ENCODE measurements around the gene PPP1CC. TPM values are rescaled to one million over a fixed set of nuclear protein-coding genes. Genes with fewer than 3 reads are reported as not detected.

The PPP1CC gene
- polyA plus RNA-seq, 1 donor from 2014 or later = 188 TPM

- no peak overlapping the region for H3K27ac ChIP-seq (ENCODE audit: low read length)
- H3K4me3 ChIP-seq (ENCODE audit: low read length) = no peak overlapping the region
- TF ChIP-seq CTCF (IDR thresholded peaks at IDR 0.05; ENCODE audit: poor library complexity, severe bottlenecking) (no peak), TAF1 (IDR thresholded peaks at IDR 0.05; ENCODE audit: low read depth) (no peak), EZH2 (IDR thresholded peaks at IDR 0.05; ENCODE audit: borderline replicate concordance, insufficient read depth, low read length, poor library complexity, severe bottlenecking) (no peak), POLR2AphosphoS5 (IDR thresholded peaks at IDR 0.05) (no peak), RAD21 (conservative IDR thresholded peaks at IDR 0.05) (no peak), REST (IDR thresholded peaks at IDR 0.05; ENCODE audit: borderline replicate concordance) (no peak), MXI1 (conservative IDR thresholded peaks at IDR 0.05; ENCODE audit: poor library complexity, severe bottlenecking) (no peak), EP300 (conservative IDR thresholded peaks at IDR 0.05; ENCODE audit: poor library complexity, severe bottlenecking) (no peak), SMC3 (conservative IDR thresholded peaks at IDR 0.05; ENCODE audit: poor library complexity) (no peak)
- no peaks in the 10 kb centered on the region for H3K79me2 ChIP-seq (replicated peaks; ENCODE audit: insufficient read depth, low read length)
- H2AFZ ChIP-seq (ENCODE audit: low read depth, low read length) = no peak overlapping the region
- no peaks in the 10 kb centered on the region for H4K20me1 ChIP-seq (ENCODE audit: insufficient read depth)
- H3K9me2 ChIP-seq (ENCODE audit: insufficient read depth, low read length) = no peaks in the 10 kb centered on the region
- no peak overlapping the region for H3K9ac ChIP-seq (ENCODE audit: low read length)
- no peaks in the 10 kb centered on the region for H3K36me3 ChIP-seq (ENCODE audit: insufficient read depth, low read length)
- H3K9me3 ChIP-seq (ENCODE audit: low read length) = no peaks in the 10 kb centered on the region
- H3F3A ChIP-seq (ENCODE audit: insufficient read depth, low read length, poor library complexity, severe bottlenecking) = no peaks in the 10 kb centered on the region
- H3K4me2 ChIP-seq (ENCODE audit: low read length) = no peak overlapping the region
- H3K27me3 ChIP-seq (ENCODE audit: insufficient read depth, low read depth, low read length) = peaks cover 15% of the 10 kb centered on the region
Measured at GRCh38 chr12:110683888-110684287, 58.8 kb downstream of the PPP1CC start.

GRCh38 chr12:110680032-110680431, 62.7 kb downstream of the PPP1CC start:
- Histone ChIP-seq H3K36me3 (ENCODE audit: insufficient read depth, low read length) (no peaks in the 10 kb centered on the region), H3K27me3 (ENCODE audit: insufficient read depth, low read depth, low read length) (no peaks in the 10 kb centered on the region), H3K9me3 (ENCODE audit: low read length) (no peaks in the 10 kb centered on the region), H3K4me3 (ENCODE audit: low read length) (no peak overlapping the region), H3K9me2 (ENCODE audit: insufficient read depth, low read length) (no peaks in the 10 kb centered on the region), H3K4me2 (ENCODE audit: low read length) (no peak overlapping the region), H4K20me1 (ENCODE audit: insufficient read depth) (no peaks in the 10 kb centered on the region), H3K9ac (ENCODE audit: low read length) (no peak overlapping the region), H2AFZ (ENCODE audit: low read depth, low read length) (no peak overlapping the region), H3F3A (ENCODE audit: insufficient read depth, low read length, poor library complexity, severe bottlenecking) (no peaks in the 10 kb centered on the region), H3K27ac (ENCODE audit: low read length) (no peak overlapping the region), H3K79me2 (replicated peaks; ENCODE audit: insufficient read depth, low read length) (no peaks in the 10 kb centered on the region)
- no peak for TF ChIP-seq CTCF (IDR thresholded peaks at IDR 0.05; ENCODE audit: poor library complexity, severe bottlenecking)
- TF ChIP-seq REST (IDR thresholded peaks at IDR 0.05; ENCODE audit: borderline replicate concordance) = no peak
- no peak for TF ChIP-seq RAD21 (conservative IDR thresholded peaks at IDR 0.05)
- no peak for TF ChIP-seq MXI1 (conservative IDR thresholded peaks at IDR 0.05; ENCODE audit: poor library complexity, severe bottlenecking)
- no peak for TF ChIP-seq SMC3 (conservative IDR thresholded peaks at IDR 0.05; ENCODE audit: poor library complexity)
- no peak for TF ChIP-seq EZH2 (IDR thresholded peaks at IDR 0.05; ENCODE audit: borderline replicate concordance, insufficient read depth, low read length, poor library complexity, severe bottlenecking)
- no peak for TF ChIP-seq POLR2AphosphoS5 (IDR thresholded peaks at IDR 0.05)
- TF ChIP-seq EP300 (conservative IDR thresholded peaks at IDR 0.05; ENCODE audit: poor library complexity, severe bottlenecking) = no peak
- no peak for TF ChIP-seq TAF1 (IDR thresholded peaks at IDR 0.05; ENCODE audit: low read depth)

Data from neural cell (in vitro differentiated cells).